HT1080 (cell line): ENCODE measurements around the gene PRKCA. TPM values are rescaled to one million over a fixed set of nuclear protein-coding genes. Genes with fewer than 3 reads are reported as not detected.

Experiments used
- DNase-seq: peaks from one replicate; pipeline ENCODE4 v3.0.0-alpha.2; 2015; ENCODE audit warnings: low read depth
- total RNA-seq: library from RNA; depleted of rRNA; stranded (reverse); fragments of >200 nt; shearing (Covaris generic); gene quantifications from 2 replicates; pipeline ENCODE4 v1.2.3, GENCODE V29; 2014

Gene PRKCA
- total RNA-seq, 1 experiment from 2014 or later, result 24.1 TPM

DNA sequence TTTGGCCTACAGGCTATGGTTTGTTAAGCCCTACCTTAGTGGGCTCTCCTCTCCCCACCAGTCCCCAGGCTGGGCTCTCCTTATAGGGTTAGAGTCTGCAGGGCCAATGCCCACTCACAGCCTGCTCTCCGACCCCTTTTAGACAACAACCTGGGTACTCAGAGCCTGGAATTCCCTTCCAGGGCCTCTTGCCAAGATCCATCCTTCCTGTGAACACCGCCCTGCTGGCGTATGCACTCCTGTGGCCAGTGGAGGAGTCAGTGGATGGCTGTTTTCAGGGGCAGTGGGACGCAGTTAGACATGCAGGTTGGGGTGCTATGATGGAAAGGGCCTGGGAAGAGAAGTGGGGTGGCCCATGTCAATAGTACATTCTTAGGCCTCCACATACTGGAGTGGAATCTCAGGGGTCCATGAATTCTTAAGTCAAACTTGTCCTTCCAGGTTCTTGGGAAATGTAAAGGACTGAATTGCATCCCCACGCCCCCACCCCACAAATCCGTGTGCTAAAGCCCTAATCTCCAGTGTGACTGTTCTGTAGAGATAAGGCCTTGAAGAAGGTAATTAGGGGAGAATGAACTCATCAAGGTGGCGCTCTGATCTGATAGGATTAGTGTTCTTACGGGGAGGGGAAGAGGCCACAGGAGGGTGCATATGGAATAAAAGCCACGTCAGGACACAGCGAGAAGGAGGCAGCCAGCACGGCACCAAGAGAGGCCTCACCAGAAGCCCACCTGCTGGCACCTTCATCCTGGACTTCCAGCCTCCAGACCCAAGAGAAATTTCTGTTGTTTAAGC, 450.9 kb downstream of the PRKCA start:
- no peak for DNase-seq

DNA sequence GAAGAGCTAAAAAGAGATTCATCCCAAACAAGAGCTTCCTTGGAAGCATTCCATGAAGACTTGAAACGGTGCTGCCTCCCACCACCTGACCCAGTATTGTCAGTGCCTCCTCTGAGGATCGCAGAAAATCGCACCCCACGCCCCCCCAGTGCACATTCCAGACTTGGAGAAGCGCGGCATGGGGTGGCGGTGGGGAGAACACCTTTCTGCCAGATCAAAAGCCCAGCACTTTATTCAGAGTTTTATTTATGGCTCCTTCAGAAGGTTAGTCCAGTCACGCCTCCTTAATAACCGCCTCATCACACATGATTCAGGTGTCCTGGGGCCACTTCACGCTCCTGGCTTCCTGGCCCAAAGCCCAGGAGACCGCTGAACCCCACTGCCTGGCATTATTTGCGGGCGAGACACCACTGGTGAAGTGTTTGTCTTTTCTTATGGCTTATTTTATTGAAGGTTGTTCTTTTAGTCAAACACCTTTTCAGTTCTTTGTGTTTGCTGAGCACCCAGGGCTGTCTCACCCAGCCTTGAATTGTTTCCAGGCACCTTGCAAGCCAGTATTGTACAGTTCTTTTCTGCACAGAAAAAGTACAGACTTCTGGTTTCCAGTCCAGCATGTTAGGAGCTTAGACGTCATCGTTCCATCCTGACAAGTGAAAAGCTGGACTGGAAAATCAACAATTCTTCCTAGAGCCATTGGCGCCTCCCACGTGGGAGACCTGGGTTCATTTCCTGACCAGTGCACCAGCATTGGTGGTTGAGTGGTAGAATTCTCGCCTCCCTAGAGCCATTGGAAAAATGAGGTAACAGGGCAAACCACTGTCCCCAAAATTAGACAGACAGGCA, 452.9 kb downstream of the PRKCA start:
- no peak for DNase-seq

- DNase-seq, result no peak
Measured at GRCh38 chr17:66755944-66756290, 453.5 kb downstream of the PRKCA start.

GRCh38 chr17:66760324-66760723, 457.9 kb downstream of the PRKCA start:
- DNase-seq, result no peak

GRCh38 chr17:66762276-66762675, 459.9 kb downstream of the PRKCA start:
- DNase-seq, result no peak

GRCh38 chr17:66763056-66763455, 460.6 kb downstream of the PRKCA start:
- no peak for DNase-seq

GRCh38 chr17:66764506-66764905, 462.1 kb downstream of the PRKCA start:
- no peak for DNase-seq

GRCh38 chr17:66767154-66767933, 464.9 kb downstream of the PRKCA start:
- no peak for DNase-seq

- DNase-seq, result no peak
Measured at GRCh38 chr17:66769911-66770310, 467.5 kb downstream of the PRKCA start.

- DNase-seq, result no peak
Measured at GRCh38 chr17:66772148-66772812, 469.9 kb downstream of the PRKCA start.

- no peak for DNase-seq
Measured at GRCh38 chr17:66775271-66775670, 472.9 kb downstream of the PRKCA start.

DNA sequence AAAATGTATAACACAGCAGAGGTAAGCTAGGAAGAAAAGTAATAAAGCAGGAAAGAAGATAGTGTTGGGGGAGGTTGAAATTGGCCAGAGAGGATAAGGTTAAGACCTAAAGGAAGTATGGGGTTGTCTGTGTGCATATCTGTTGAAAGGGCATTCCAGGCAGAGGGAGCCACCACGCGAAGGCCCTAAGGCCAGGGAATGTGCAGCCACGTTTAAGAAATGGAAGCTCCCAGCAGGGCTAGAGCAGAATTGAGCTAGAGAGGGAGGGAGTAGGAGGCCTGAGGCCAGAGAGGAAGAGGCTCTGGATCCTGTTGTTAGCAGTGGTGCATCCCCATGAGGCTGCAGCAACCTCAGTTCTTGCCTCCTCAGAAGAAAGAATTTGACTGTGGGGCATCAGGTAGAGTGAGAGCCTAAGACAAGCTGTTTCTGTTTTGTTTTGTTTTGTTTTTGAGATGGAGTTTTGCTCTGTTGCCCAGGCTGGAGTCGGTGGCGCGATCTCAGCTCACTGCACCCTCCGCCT, 473.5 kb downstream of the PRKCA start:
- no peak for DNase-seq

- DNase-seq, result no peak
Measured at GRCh38 chr17:66776999-66777688, 474.7 kb downstream of the PRKCA start.

DNA sequence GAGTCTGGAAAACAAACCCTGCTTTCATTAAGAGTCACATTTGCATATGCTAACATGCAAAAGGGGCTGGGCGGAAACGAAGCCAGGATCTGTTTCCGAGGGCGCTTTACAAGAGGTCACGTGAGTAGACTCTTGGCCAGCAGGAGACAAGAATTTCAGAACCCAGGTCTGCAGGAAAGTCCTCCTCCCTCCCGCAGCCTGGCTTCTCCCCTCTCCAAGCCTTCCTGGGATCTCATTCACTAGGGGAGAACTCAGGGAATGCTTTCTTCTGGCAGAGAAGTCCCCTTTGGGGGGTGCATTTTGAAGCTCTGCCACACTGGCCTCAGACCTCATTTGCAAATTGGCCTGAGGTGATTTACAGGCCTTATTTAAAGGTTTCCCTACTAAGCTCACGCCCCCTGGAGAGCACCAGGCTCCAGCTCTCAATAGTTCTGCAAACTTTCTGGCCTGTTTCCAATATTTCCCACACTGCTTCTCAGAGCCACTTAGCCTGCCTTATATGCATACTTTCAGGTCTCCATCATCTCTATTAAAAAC, 475.3 kb downstream of the PRKCA start:
- DNase-seq, result no peak

DNA sequence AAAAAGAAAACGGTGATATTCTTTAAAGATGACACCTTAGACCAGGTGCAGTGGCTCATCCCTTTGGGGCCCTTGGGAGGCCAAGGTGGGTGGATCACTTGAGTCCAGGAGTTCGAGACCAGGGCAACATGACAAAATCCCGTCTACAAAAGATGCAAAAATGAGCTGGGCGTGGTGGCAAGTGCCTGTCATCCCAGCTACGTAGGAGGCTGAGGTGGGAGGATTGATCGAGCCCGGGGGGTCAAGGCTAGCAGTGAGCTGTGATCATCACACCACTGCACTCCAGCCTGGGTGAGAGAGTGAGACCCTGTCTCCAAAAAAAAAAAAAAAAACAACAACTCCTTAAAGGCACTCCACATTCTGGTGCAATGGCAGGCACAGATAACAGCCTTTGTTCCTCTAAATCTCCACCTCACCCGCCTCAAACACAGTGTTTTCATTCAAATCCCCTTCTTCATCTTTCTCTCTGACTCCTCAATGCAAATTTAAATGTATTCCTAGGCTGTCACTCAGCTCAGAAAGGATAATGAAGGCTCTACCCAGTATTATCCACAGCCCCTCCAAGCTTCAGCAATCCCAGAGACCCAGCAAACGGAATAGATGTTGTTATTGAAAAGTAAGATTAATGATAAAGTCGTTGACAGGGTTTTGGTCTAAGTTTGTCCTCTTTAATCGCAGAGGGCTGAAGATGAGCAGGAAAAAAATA, 476.3 kb downstream of the PRKCA start:
- DNase-seq, result no peak

DNA sequence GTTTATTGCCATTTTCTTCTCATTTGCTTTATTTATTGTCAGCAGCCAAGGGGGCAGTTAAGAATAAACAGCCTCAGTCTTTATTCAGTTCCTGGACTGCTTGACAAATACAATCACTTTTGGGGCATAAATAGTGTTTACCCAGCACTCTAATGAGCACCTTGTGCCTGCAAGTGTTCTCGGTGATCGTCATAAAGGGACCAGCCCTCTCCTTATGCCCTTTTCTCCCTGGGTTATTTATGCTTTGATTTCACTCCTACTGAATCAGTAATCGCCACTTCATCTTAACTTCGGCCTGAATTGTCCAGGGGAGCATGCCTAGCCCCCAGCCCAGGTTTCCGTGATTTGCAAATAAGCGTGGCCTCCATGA, 476.8 kb downstream of the PRKCA start:
- no peak for DNase-seq

GRCh38 chr17:66781135-66781534, 478.7 kb downstream of the PRKCA start:
- no peak for DNase-seq

DNA sequence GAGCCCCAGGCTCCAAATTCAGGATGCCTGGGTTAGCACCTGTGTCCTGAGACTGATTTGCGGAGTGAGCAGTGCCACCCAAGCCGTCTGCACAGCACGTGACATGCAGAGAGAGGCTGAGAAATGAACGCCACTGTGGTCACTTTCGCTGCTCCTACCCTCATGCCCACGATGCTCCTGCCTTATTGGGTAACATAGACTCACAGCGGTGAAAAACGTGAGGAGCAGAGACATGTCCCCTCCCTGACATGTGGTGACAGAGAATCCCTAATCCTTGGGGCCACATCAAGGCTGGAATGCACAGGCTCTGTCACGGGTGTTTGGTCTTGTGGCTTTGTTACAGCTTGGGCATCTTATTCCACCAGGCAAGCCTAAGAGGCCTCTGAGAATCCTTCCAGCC, 480.4 kb downstream of the PRKCA start:
- no peak for DNase-seq

- no peak for DNase-seq
Measured at GRCh38 chr17:66783656-66784381, 481.4 kb downstream of the PRKCA start.
